Measurements from ENCODE around the gene MBP. TPM values are rescaled to one million over a fixed set of nuclear protein-coding genes. Genes with fewer than 3 reads are reported as not detected.

Gene MBP
- total and polyA plus RNA-seq, 2 of the 4 experiments (the other 2 are of a cell fraction): 0.72 to 0.90 TPM

DNA sequence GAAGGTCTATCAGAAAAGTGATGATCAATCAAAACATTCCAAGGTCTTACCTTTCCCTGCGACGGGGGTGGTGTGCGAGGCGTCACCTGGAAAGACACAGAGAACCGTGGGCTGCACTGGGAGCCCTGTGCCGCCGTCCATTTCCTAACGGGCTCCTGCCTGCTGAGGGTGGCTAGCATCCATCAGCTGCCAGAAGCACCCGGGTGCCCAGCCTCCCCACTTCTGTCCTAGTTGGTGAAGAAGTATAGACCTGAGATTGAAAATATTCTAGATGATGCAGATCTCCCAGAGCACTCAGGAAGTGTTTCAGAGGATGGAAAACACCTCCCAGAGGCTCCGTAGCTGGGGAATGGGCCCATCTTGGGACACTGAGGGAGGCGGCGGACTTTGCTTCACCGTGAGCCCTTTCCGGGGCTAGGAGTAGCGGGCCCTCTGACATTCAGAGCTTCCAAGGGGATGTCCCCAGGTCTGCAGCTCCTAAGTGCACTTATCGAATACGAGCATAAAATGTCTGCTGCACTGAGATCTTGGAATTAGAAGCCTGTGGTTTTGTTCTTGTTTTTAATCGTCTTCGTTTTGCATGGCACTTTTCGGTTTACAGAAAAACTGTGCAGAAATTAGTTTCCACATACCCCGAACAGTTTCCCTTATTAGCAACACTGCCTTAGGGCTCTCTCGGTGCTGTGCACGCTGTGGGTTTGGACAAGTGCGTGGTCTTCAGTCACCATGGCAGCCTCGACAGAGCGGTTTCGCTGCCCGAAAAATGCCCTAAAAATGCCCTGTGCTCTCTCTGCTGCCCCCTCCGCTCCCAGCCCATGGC, 143.5 kb downstream of the MBP start:
- Histone ChIP-seq H3K4me1 (ENCODE audit: control insufficient read depth, insufficient read depth, low read length) (no peaks in the 10 kb centered on the region), H3K4me2 (ENCODE audit: low read depth, low read length) (no peak overlapping the region), H2BK120ac (ENCODE audit: low read depth, low read length) (no peak overlapping the region), H4K5ac (ENCODE audit: low read depth, low read length) (no peak overlapping the region), H4K8ac (ENCODE audit: low read depth in 2 of 2, low read length in 2 of 2) (no peak overlapping the region), H3K79me1 (ENCODE audit: low read depth in 1 of 2, low read length in 2 of 2) (no peaks in the 10 kb centered on the region), H3K9ac (ENCODE audit: low read depth, low read length) (no peak overlapping the region), H3K4me3 (ENCODE audit: insufficient read depth, low read depth, low read length) (no peak overlapping the region), H3K18ac (ENCODE audit: low read depth, low read length) (no peak overlapping the region), H3K14ac (replicated peaks; ENCODE audit: low read depth, low read length) (no peak overlapping the region), H3K23ac (ENCODE audit: low read depth, low read length) (no peak overlapping the region), H2AFZ (replicated peaks; ENCODE audit: low read length, poor library complexity) (no peak overlapping the region), H2AK9ac (replicated peaks; ENCODE audit: low read depth, low read length, poor library complexity) (no peak overlapping the region), H4K20me1 (ENCODE audit: insufficient read depth, low read length) (no peaks in the 10 kb centered on the region), H3K56ac (ENCODE audit: extremely low read depth, insufficient read depth, low read length) (no peak overlapping the region), H2AK5ac (ENCODE audit: low read depth, low read length) (no peak overlapping the region), H3K36me3 (ENCODE audit: control insufficient read depth, insufficient read depth, low read length) (no peaks in the 10 kb centered on the region), H2BK15ac (ENCODE audit: low read depth, low read length) (no peak overlapping the region), H3K4ac (ENCODE audit: low read depth, low read length) (no peak overlapping the region), H2BK20ac (ENCODE audit: low read depth, low read length) (no peak overlapping the region), H3K27me3 (ENCODE audit: control insufficient read depth, insufficient read depth, low read length) (peaks cover 12% of the 10 kb centered on the region), H3K27ac (ENCODE audit: insufficient read depth, low read length) (no peak overlapping the region), H3K9me1 (ENCODE audit: insufficient read depth, low read length) (no peaks in the 10 kb centered on the region), H4K91ac (ENCODE audit: insufficient read depth, low read depth, low read length) (no peak overlapping the region), H3K9me3 (ENCODE audit: control insufficient read depth, insufficient read depth, low read length) (no peaks in the 10 kb centered on the region), H2BK5ac (ENCODE audit: low read depth, low read length, poor library complexity, severe bottlenecking) (no peak overlapping the region)
- DNase-seq (no peak), ATAC-seq (ENCODE audit: low read depth) (no peak)
- 91% methylated on average over 9 of the region's 29 CpGs; no CpG with 5 or more reads in 1 of the 2 experiments for WGBS, 2 experiments (ENCODE audit: extremely low coverage in 2 of 2, insufficient read length in 1 of 2)
- in situ Hi-C loops (cut with MboI; ENCODE audit: low sequenced_read_pairs) (loop anchor here (10.0 kb wide), 1 partner anchor 184 kb away; no protein-coding TSS in a partner anchor), intact Hi-C loops (cut with micrococcal nuclease) (no loop called here), dilution Hi-C loops (cut with HindIII; ENCODE audit: low sequenced_read_pairs, unreplicated experiment) (no loop called here)
- ChIA-PET CTCF (interaction anchor here (0.6 kb wide), 2 partner anchors 62 to 223 kb away, joined by 3 to 4 read pairs; no protein-coding TSS in a partner anchor), POLR2A (ENCODE audit: unreplicated experiment) (no interaction called here)
- no TSS peak for BruUV-seq (replicated peaks)
- TF ChIP-seq CHD1 (IDR thresholded peaks at IDR 0.05; ENCODE audit: low read depth, low read length): no peak
- no peak for TF ChIP-seq RAD21 (IDR thresholded peaks at IDR 0.05; ENCODE audit: low read length)
- TF ChIP-seq, protein P1, sequence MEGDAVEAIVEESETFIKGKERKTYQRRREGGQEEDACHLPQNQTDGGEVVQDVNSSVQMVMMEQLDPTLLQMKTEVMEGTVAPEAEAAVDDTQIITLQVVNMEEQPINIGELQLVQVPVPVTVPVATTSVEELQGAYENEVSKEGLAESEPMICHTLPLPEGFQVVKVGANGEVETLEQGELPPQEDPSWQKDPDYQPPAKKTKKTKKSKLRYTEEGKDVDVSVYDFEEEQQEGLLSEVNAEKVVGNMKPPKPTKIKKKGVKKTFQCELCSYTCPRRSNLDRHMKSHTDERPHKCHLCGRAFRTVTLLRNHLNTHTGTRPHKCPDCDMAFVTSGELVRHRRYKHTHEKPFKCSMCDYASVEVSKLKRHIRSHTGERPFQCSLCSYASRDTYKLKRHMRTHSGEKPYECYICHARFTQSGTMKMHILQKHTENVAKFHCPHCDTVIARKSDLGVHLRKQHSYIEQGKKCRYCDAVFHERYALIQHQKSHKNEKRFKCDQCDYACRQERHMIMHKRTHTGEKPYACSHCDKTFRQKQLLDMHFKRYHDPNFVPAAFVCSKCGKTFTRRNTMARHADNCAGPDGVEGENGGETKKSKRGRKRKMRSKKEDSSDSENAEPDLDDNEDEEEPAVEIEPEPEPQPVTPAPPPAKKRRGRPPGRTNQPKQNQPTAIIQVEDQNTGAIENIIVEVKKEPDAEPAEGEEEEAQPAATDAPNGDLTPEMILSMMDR (conservative IDR thresholded peaks at IDR 0.05; ENCODE audit: low read depth, low read length): no peak
- no peak for TF ChIP-seq POLR2A (IDR thresholded peaks at IDR 0.05; ENCODE audit: low read depth, low read length)
- TF ChIP-seq BHLHE40 (IDR thresholded peaks at IDR 0.05; ENCODE audit: low read depth, low read length): no peak
- no peak for TF ChIP-seq SMC3 (IDR thresholded peaks at IDR 0.05; ENCODE audit: low read depth, low read length)
- no peak for TF ChIP-seq RFX5 (IDR thresholded peaks at IDR 0.05; ENCODE audit: low read depth, low read length)
- TF ChIP-seq, protein P2, sequence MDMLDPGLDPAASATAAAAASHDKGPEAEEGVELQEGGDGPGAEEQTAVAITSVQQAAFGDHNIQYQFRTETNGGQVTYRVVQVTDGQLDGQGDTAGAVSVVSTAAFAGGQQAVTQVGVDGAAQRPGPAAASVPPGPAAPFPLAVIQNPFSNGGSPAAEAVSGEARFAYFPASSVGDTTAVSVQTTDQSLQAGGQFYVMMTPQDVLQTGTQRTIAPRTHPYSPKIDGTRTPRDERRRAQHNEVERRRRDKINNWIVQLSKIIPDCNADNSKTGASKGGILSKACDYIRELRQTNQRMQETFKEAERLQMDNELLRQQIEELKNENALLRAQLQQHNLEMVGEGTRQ (IDR thresholded peaks at IDR 0.05; ENCODE audit: low read depth, low read length): no peak
- TF ChIP-seq, protein P3, sequence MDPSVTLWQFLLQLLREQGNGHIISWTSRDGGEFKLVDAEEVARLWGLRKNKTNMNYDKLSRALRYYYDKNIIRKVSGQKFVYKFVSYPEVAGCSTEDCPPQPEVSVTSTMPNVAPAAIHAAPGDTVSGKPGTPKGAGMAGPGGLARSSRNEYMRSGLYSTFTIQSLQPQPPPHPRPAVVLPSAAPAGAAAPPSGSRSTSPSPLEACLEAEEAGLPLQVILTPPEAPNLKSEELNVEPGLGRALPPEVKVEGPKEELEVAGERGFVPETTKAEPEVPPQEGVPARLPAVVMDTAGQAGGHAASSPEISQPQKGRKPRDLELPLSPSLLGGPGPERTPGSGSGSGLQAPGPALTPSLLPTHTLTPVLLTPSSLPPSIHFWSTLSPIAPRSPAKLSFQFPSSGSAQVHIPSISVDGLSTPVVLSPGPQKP (IDR thresholded peaks at IDR 0.05; ENCODE audit: borderline replicate concordance, low read depth, low read length): no peak
- no peak for TF ChIP-seq MAZ (IDR thresholded peaks at IDR 0.05; ENCODE audit: borderline replicate concordance, low read depth, low read length)
- no peak for TF ChIP-seq MXI1 (IDR thresholded peaks at IDR 0.05; ENCODE audit: borderline replicate concordance, low read depth, low read length)
- TF ChIP-seq NFE2L2 (IDR thresholded peaks at IDR 0.05; ENCODE audit: low read depth, low read length): no peak
- TF ChIP-seq FOS (IDR thresholded peaks at IDR 0.05; ENCODE audit: low read depth, low read length): no peak
- TF ChIP-seq MAFK (IDR thresholded peaks at IDR 0.05; ENCODE audit: low read depth, low read length): no peak
- no peak for TF ChIP-seq RCOR1 (IDR thresholded peaks at IDR 0.05; ENCODE audit: insufficient replicate concordance, low read length)

Measured in IMR-90 (cell line).